Measurements from ENCODE around the gene PFKP.

Gene PFKP

GRCh38 chr10:3122486-3123205 is 55.3 kb downstream of the PFKP start:
- H3K9ac ChIP-seq (ENCODE audit: low read length): no peak overlapping the region
- no peaks in the 10 kb centered on the region for H3K9me3 ChIP-seq (ENCODE audit: insufficient read depth, low read length)
- H3F3A ChIP-seq (ENCODE audit: insufficient read depth): no peaks in the 10 kb centered on the region
- TF ChIP-seq EZH2phosphoT487 (conservative IDR thresholded peaks at IDR 0.05; ENCODE audit: low read length): no peak
- TF ChIP-seq CTCF (IDR thresholded peaks at IDR 0.05; ENCODE audit: insufficient read depth, low read length, poor library complexity, severe bottlenecking): no peak
- H3K36me3 ChIP-seq (ENCODE audit: low read length): peaks cover 14% of the 10 kb centered on the region; the same call in 1 of the 2 replicates
- H3K27me3 ChIP-seq (ENCODE audit: low read length): no peaks in the 10 kb centered on the region
- H3K4me2 ChIP-seq (ENCODE audit: low read depth, low read length, poor library complexity, severe bottlenecking): no peak overlapping the region
- H3K4me3 ChIP-seq (ENCODE audit: insufficient read depth, low read length, poor library complexity, severe bottlenecking): no peak overlapping the region
- H3K79me2 ChIP-seq (ENCODE audit: insufficient read depth, low read length): no peaks in the 10 kb centered on the region
- H3K9me2 ChIP-seq (replicated peaks; ENCODE audit: insufficient read depth, low read length): no peaks in the 10 kb centered on the region
- H4K20me1 ChIP-seq (ENCODE audit: low read depth, low read length): no peaks in the 10 kb centered on the region
- H2AFZ ChIP-seq (ENCODE audit: low read depth, low read length, severe bottlenecking): no peak overlapping the region
- no peak overlapping the region for H3K27ac ChIP-seq (ENCODE audit: low read depth, low read length)

- H3K36me3 ChIP-seq (ENCODE audit: low read length): peaks cover 16% of the 10 kb centered on the region; the same call in 1 of the 2 replicates
- H3K9me2 ChIP-seq (replicated peaks; ENCODE audit: insufficient read depth, low read length): no peaks in the 10 kb centered on the region
- H2AFZ ChIP-seq (ENCODE audit: low read depth, low read length, severe bottlenecking): no peak overlapping the region
- no peaks in the 10 kb centered on the region for H4K20me1 ChIP-seq (ENCODE audit: low read depth, low read length)
- H3K4me3 ChIP-seq (ENCODE audit: insufficient read depth, low read length, poor library complexity, severe bottlenecking): no peak overlapping the region
- no peaks in the 10 kb centered on the region for H3K79me2 ChIP-seq (ENCODE audit: insufficient read depth, low read length)
- H3K27me3 ChIP-seq (ENCODE audit: low read length): no peaks in the 10 kb centered on the region
- H3K9ac ChIP-seq (ENCODE audit: low read length): no peak overlapping the region
- TF ChIP-seq EZH2phosphoT487 (conservative IDR thresholded peaks at IDR 0.05; ENCODE audit: low read length) (no peak), CTCF (IDR thresholded peaks at IDR 0.05; ENCODE audit: insufficient read depth, low read length, poor library complexity, severe bottlenecking) (no peak)
- H3K27ac ChIP-seq (ENCODE audit: low read depth, low read length): no peak overlapping the region
- H3F3A ChIP-seq (ENCODE audit: insufficient read depth): no peaks in the 10 kb centered on the region
- no peak overlapping the region for H3K4me2 ChIP-seq (ENCODE audit: low read depth, low read length, poor library complexity, severe bottlenecking)
- H3K9me3 ChIP-seq (ENCODE audit: insufficient read depth, low read length): no peaks in the 10 kb centered on the region
Measured at GRCh38 chr10:3123571-3124411, 56.4 kb downstream of the PFKP start.

- Histone ChIP-seq H3K79me2 (ENCODE audit: insufficient read depth, low read length) (no peaks in the 10 kb centered on the region), H3K9ac (ENCODE audit: low read length) (no peak overlapping the region), H4K20me1 (ENCODE audit: low read depth, low read length) (no peaks in the 10 kb centered on the region), H3K4me3 (ENCODE audit: insufficient read depth, low read length, poor library complexity, severe bottlenecking) (no peak overlapping the region), H3K27me3 (ENCODE audit: low read length) (no peaks in the 10 kb centered on the region), H3K36me3 (ENCODE audit: low read length) (peaks cover 16% of the 10 kb centered on the region; the same call in 1 of the 2 replicates), H2AFZ (ENCODE audit: low read depth, low read length, severe bottlenecking) (no peak overlapping the region), H3K4me2 (ENCODE audit: low read depth, low read length, poor library complexity, severe bottlenecking) (no peak overlapping the region), H3K9me3 (ENCODE audit: insufficient read depth, low read length) (no peaks in the 10 kb centered on the region), H3F3A (ENCODE audit: insufficient read depth) (no peaks in the 10 kb centered on the region), H3K27ac (ENCODE audit: low read depth, low read length) (no peak overlapping the region), H3K9me2 (replicated peaks; ENCODE audit: insufficient read depth, low read length) (no peaks in the 10 kb centered on the region)
- TF ChIP-seq EZH2phosphoT487 (conservative IDR thresholded peaks at IDR 0.05; ENCODE audit: low read length) (no peak), CTCF (IDR thresholded peaks at IDR 0.05; ENCODE audit: insufficient read depth, low read length, poor library complexity, severe bottlenecking) (no peak)
Measured at GRCh38 chr10:3124412-3125175, 57.2 kb downstream of the PFKP start.

Data from SU-DHL-6 (cell line).